Gastrocnemius medialis (tissue), 4 donors: ENCODE results near the gene LAMTOR2. TPM values are rescaled to one million over a fixed set of nuclear protein-coding genes. Genes with fewer than 3 reads are reported as not detected.

Experiments
- ATAC-seq, 2 donors: fragments of 150-250 bp; one replicate each; pipeline ENCODE4 v1.9.1; 2016
- DNase-seq, 2 donors: peaks; one replicate each; pipeline ENCODE4 v3.0.0-alpha.2; 2019
- H3K27ac ChIP-seq, 4 donors: fragments of 200-600 bp; sonication (generic); 1 replicate in 1 of 4; 2 replicates in 3 of 4; pipeline ENCODE4 v1.5.1; 2016 to 2018; ENCODE audit warnings: mild to moderate bottlenecking in 2 of 4, moderate library complexity in 1 of 4
- H3K27me3 ChIP-seq, 3 donors: fragments of 200-600 bp; sonication (generic) in 2 of 3; 1 replicate in 1 of 3; 2 replicates in 2 of 3; pipeline versions ENCODE4 v1.5.1 to v1.6.0; 2016 to 2019; ENCODE audit warnings: mild to moderate bottlenecking in 1 of 3, moderate library complexity in 1 of 3
- H3K36me3 ChIP-seq, 2 donors: fragments of 200-600 bp; sonication (generic) in 1 of 2; one replicate each; pipeline ENCODE4 v1.5.1; 2017 to 2018
- H3K4me1 ChIP-seq, 2 donors: fragments of 200-600 bp; sonication (generic) in 1 of 2; one replicate each; pipeline ENCODE4 v1.5.1; 2016 to 2017; ENCODE audit warnings: mild to moderate bottlenecking in 2 of 2
- H3K4me3 ChIP-seq, 4 donors: fragments of 200-600 bp; sonication (generic) in 3 of 4; 1 replicate in 1 of 4; 2 replicates in 3 of 4; pipeline ENCODE4 v1.5.1; 2016 to 2019; ENCODE audit warnings: mild to moderate bottlenecking in 2 of 4
- H3K9me3 ChIP-seq, 3 donors: fragments of 200-600 bp; sonication (generic) in 2 of 3; 1 replicate in 1 of 3; 2 replicates in 2 of 3; pipeline ENCODE4 v1.5.1; 2016 to 2019
- POLR2A ChIP-seq, 2 donors: fragments of 450-650 bp; IDR thresholded peaks; one replicate each; pipeline ENCODE4 v1.6.1; 2017; ENCODE audit warnings: antibody characterized with exemption in 2 of 2, mild to moderate bottlenecking in 2 of 2, moderate library complexity in 2 of 2
- in situ Hi-C, 4 donors: fragments of 200-750 bp; cut with MboI; loops; one replicate each; pipeline versions ENCODE4 v1.15.0 to v1.8.0; 2017; ENCODE audit warnings: low sequenced_read_pairs in 4 of 4
- intact Hi-C: fragments of 100-400 bp; cut with DNase I; formaldehyde crosslinking; loops from one replicate; pipeline ENCODE4 v1.15.1; 2023; ENCODE audit warnings: low total_unique reads
- total RNA-seq, 4 donors: library from RNA; depleted of rRNA; stranded (reverse); fragments of >200 nt; gene quantifications; one replicate each; pipeline versions ENCODE4 v1.1.0 to v1.2.3, GENCODE V29; 2016
- TF ChIP-seq, protein P1 (sequence below), 5 experiments: fragments of 450-650 bp in 3 of 5; fragments of 200-600 bp in 2 of 5; sonication (generic) in 2 of 5; IDR thresholded peaks in 4 of 5; conservative IDR thresholded peaks in 1 of 5; 1 replicate in 4 of 5; 2 replicates in 1 of 5; pipeline ENCODE4 v1.5.1; 2016 to 2019; ENCODE audit warnings: antibody characterized with exemption in 5 of 5, mild to moderate bottlenecking in 3 of 5, moderate library complexity in 3 of 5

The LAMTOR2 gene
- total RNA-seq, 4 donors from 2014 or later, result 51.5 to 82.7 (median 72.6) TPM

- no peak overlapping the region for H3K4me3 ChIP-seq
- in situ Hi-C loops (no loop called here), intact Hi-C loops (no loop called here)
- no peak for DNase-seq
- no peak overlapping the region for H3K27ac ChIP-seq
- peaks cover 0 to 5% (median 0%) of the 10 kb centered on the region in 3 donors for H3K27me3 ChIP-seq
- H3K4me1 ChIP-seq, result peaks cover 6 to 14% of the 10 kb centered on the region in 2 donors
- H3K9me3 ChIP-seq, result no peaks in the 10 kb centered on the region
- no peak for ATAC-seq
- no peaks in the 10 kb centered on the region for H3K36me3 ChIP-seq
- no peak for TF ChIP-seq POLR2A (IDR thresholded peaks at IDR 0.05)
- TF ChIP-seq, protein P1, sequence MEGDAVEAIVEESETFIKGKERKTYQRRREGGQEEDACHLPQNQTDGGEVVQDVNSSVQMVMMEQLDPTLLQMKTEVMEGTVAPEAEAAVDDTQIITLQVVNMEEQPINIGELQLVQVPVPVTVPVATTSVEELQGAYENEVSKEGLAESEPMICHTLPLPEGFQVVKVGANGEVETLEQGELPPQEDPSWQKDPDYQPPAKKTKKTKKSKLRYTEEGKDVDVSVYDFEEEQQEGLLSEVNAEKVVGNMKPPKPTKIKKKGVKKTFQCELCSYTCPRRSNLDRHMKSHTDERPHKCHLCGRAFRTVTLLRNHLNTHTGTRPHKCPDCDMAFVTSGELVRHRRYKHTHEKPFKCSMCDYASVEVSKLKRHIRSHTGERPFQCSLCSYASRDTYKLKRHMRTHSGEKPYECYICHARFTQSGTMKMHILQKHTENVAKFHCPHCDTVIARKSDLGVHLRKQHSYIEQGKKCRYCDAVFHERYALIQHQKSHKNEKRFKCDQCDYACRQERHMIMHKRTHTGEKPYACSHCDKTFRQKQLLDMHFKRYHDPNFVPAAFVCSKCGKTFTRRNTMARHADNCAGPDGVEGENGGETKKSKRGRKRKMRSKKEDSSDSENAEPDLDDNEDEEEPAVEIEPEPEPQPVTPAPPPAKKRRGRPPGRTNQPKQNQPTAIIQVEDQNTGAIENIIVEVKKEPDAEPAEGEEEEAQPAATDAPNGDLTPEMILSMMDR (IDR thresholded peaks at IDR 0.05 in 4 of 5, conservative IDR thresholded peaks at IDR 0.05 in 1 of 5), result no peak
Measured at GRCh38 chr1:156080241-156080862, 25.8 kb downstream of the LAMTOR2 start.

DNA sequence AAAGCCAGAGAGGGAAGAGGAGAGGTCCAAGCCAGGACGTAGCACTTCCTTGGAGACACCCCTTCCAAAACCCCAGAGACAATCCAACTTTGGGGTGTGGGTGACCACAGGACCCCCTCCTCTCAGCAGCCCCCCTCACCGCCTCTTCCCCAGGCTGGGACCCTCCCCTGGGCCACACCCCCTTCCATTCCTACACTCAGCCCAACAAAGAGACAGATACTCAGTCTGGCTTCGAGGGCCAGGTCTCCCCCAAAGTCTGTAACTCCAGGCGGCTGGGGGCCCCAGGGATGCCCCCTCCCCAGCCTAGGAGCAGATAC is 26.2 kb downstream of the LAMTOR2 start:
- intact Hi-C loops, result no loop called here
- no peak for ATAC-seq
- Histone ChIP-seq H3K4me3 (no peak overlapping the region), H3K27me3 (peaks cover 0 to 5% (median 0%) of the 10 kb centered on the region in 3 donors), H3K36me3 (no peaks in the 10 kb centered on the region), H3K27ac (no peak overlapping the region), H3K9me3 (no peaks in the 10 kb centered on the region), H3K4me1 (peaks cover 3 to 14% of the 10 kb centered on the region in 2 donors)
- TF ChIP-seq, protein P1 (IDR thresholded peaks at IDR 0.05 in 4 of 5, conservative IDR thresholded peaks at IDR 0.05 in 1 of 5), result no peak
- TF ChIP-seq POLR2A (IDR thresholded peaks at IDR 0.05), result no peak
- in situ Hi-C loops, result no loop called here
- DNase-seq, result no peak

- in situ Hi-C loops (no loop called here), intact Hi-C loops (no loop called here)
- peaks cover 3 to 14% of the 10 kb centered on the region in 2 donors for H3K4me1 ChIP-seq
- peaks cover 0 to 5% (median 0%) of the 10 kb centered on the region in 3 donors for H3K27me3 ChIP-seq
- no peak for ATAC-seq
- no peaks in the 10 kb centered on the region for H3K36me3 ChIP-seq
- H3K4me3 ChIP-seq, result peak overlapping the region; percentile 81 to 95 (median 87)
- no peak for TF ChIP-seq POLR2A (IDR thresholded peaks at IDR 0.05)
- TF ChIP-seq, protein P1 (IDR thresholded peaks at IDR 0.05 in 4 of 5, conservative IDR thresholded peaks at IDR 0.05 in 1 of 5), result no peak
- DNase-seq, result no peak
- no peak overlapping the region for H3K27ac ChIP-seq
- H3K9me3 ChIP-seq, result no peaks in the 10 kb centered on the region
Measured at GRCh38 chr1:156081180-156081916, 26.8 kb downstream of the LAMTOR2 start.

GRCh38 chr1:156081917-156082308 is 27.3 kb downstream of the LAMTOR2 start:
- Histone ChIP-seq H3K4me3 (peak overlapping the region; percentile 81 to 95 (median 87)), H3K9me3 (no peaks in the 10 kb centered on the region), H3K27me3 (peaks cover 0 to 5% (median 0%) of the 10 kb centered on the region in 3 donors), H3K4me1 (peaks cover 3 to 14% of the 10 kb centered on the region in 2 donors), H3K27ac (no peak overlapping the region), H3K36me3 (no peaks in the 10 kb centered on the region)
- intact Hi-C loops, result no loop called here
- TF ChIP-seq POLR2A (IDR thresholded peaks at IDR 0.05), result no peak
- TF ChIP-seq, protein P1 (IDR thresholded peaks at IDR 0.05 in 4 of 5, conservative IDR thresholded peaks at IDR 0.05 in 1 of 5), result no peak
- ATAC-seq, result no peak
- DNase-seq, result no peak
- in situ Hi-C loops, result no loop called here
